Neural crest cell (in vitro differentiated cells): ENCODE data around the gene CUL3. TPM values are rescaled to one million over a fixed set of nuclear protein-coding genes. Genes with fewer than 3 reads are reported as not detected.
A peak's percentile ranks its signal among the peaks of the same experiment; 100 is the strongest.

Source experiments
- DNase-seq: peaks from one replicate; pipeline ENCODE4 v3.0.0; 2021; ENCODE audit warnings: low read depth, mixed read lengths, low spot score
- H3K27ac Mint-ChIP-seq: one replicate; pipeline ENCODE4 v1.8.0; 2021; ENCODE audit warnings: mild to moderate bottlenecking, mixed read lengths; ENCODE audit not compliant: unreplicated experiment
- H3K27me3 Mint-ChIP-seq: 2 replicates; pipeline ENCODE4 v1.8.0; 2021; ENCODE audit warnings: low read depth, mild to moderate bottlenecking, mixed read lengths
- H3K36me3 Mint-ChIP-seq: 2 replicates; pipeline ENCODE4 v1.8.0; 2021; ENCODE audit warnings: low read depth, mild to moderate bottlenecking, mixed read lengths
- H3K4me1 Mint-ChIP-seq: 2 replicates; pipeline ENCODE4 v1.8.0; 2021; ENCODE audit warnings: mixed read lengths
- H3K4me3 Mint-ChIP-seq: one replicate; pipeline ENCODE4 v1.8.0; 2021; ENCODE audit warnings: mild to moderate bottlenecking, mixed read lengths
- H3K9me3 Mint-ChIP-seq: 2 replicates; pipeline ENCODE4 v1.8.0; 2021; ENCODE audit warnings: mixed read lengths
- CTCF ChIP-seq: fragments of 200-600 bp; sonication (generic); conservative IDR thresholded peaks from 2 replicates; pipeline ENCODE4 v1.5.0; 2021; ENCODE audit warnings: antibody characterized with exemption, mild to moderate bottlenecking
- long read RNA-seq: library from polyadenylated mRNA; unstranded; transcript quantifications from one replicate; pipeline ENCODE4 v2.0.0, GENCODE V29; 2020
- total RNA-seq: library from RNA; stranded (reverse); gene quantifications from 2 replicates; pipeline ENCODE4 v1.2.1, GENCODE V29; 2021

CUL3 gene
- total RNA-seq: 99.4 and 109 TPM in 2 replicates
- long read RNA-seq, full-length matches to known transcripts: 7 of 18 reads
- long read RNA-seq, partial matches to known transcripts: 6 of 18 reads
- long read RNA-seq, other reads (novel, unspliced or antisense): 5 of 18 reads

- Mint-ChIP-seq H3K4me3 (peak within 1 kb of the TSS; percentile 100), H3K36me3 (peaks cover 2% of the 10 kb centered on the region), H3K9me3 (no peaks in the 10 kb centered on the region), H3K27ac (peak within 1 kb of the TSS; percentile 97), H3K27me3 (no peaks in the 10 kb centered on the region), H3K4me1 (peaks cover 36% of the 10 kb centered on the region)
- TF ChIP-seq CTCF: no peak
- peak; percentile 100 for DNase-seq
Observed at GRCh38 chr2:224585211-224586088, at the start of gene CUL3. Gene CUL3, minus strand, starts transcription at chr2:224585363. Its CDS starts 354 bp downstream, at chr2:224585009.

DNA sequence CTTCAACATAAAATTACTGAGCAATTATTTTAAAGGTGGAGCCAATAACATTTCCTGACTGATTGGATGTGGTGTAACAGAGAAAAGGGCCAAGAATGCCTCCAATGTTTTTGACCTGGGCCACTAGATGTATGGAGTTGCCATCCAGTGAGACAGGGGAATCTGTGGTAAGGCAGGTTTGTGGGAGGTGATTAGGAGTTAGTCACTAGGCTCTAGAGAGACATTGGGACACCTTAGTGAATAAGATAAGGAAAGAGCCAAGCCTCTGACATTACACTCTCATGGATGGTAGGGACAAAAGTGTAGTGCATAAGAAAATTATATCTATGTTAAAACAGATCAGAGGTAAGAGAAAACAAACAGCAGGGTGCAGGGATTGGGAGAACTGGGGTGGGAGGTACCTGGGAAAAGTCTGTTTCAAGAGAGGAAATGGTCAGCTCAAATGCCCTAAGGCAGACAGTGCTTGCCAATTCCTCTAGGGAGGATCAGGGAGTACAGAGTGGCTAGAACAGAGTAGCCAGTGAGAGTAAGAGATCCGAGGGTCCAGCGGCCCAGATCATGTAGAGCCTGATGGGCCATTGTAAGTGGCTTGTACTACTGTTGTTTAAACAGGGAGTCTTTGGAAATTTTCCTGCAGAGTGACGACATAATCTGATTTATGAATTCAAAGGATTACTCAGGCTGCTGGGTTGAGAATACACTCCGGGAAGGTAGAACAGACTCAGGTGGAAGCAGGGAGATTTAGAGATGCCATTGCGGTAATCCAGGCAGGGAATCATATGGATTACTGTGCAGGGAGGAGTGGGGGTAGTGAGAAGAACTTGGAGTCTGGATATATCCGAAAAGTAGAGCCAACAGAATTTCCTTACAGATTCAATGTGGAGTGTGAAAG, 45.7 kb upstream of the CUL3 start:
- Mint-ChIP-seq H3K27me3 (no peaks in the 10 kb centered on the region), H3K4me3 (no peak overlapping the region), H3K9me3 (no peaks in the 10 kb centered on the region), H3K36me3 (no peaks in the 10 kb centered on the region), H3K4me1 (peaks cover 3% of the 10 kb centered on the region), H3K27ac (no peak overlapping the region)
- DNase-seq: no peak
- TF ChIP-seq CTCF: no peak

- Mint-ChIP-seq H3K9me3 (no peaks in the 10 kb centered on the region), H3K36me3 (no peaks in the 10 kb centered on the region), H3K27ac (no peak overlapping the region), H3K4me1 (peaks cover 3% of the 10 kb centered on the region), H3K27me3 (no peaks in the 10 kb centered on the region), H3K4me3 (no peak overlapping the region)
- DNase-seq: no peak
- no peak for TF ChIP-seq CTCF
Observed at GRCh38 chr2:224628416-224628815, 43.3 kb upstream of the CUL3 start.

- Mint-ChIP-seq H3K4me3 (no peak overlapping the region), H3K9me3 (no peaks in the 10 kb centered on the region), H3K4me1 (peaks cover 3% of the 10 kb centered on the region), H3K27me3 (no peaks in the 10 kb centered on the region), H3K36me3 (no peaks in the 10 kb centered on the region), H3K27ac (no peak overlapping the region)
- no peak for TF ChIP-seq CTCF
- DNase-seq: no peak
Observed at GRCh38 chr2:224626735-224627134, 41.6 kb upstream of the CUL3 start.

- no peak overlapping the region for H3K27ac Mint-ChIP-seq
- DNase-seq: no peak
- H3K36me3 Mint-ChIP-seq: no peaks in the 10 kb centered on the region
- H3K27me3 Mint-ChIP-seq: no peaks in the 10 kb centered on the region
- no peak overlapping the region for H3K4me3 Mint-ChIP-seq
- H3K9me3 Mint-ChIP-seq: no peaks in the 10 kb centered on the region
- H3K4me1 Mint-ChIP-seq: no peaks in the 10 kb centered on the region
- TF ChIP-seq CTCF: no peak
Observed at GRCh38 chr2:224613543-224614286, 28.6 kb upstream of the CUL3 start.
